Keratinocyte (primary cell): ENCODE results near the gene TMEFF2.

Source experiments
- CTCF ChIP-seq, 3 experiments: IDR thresholded peaks in 1 of 3; conservative IDR thresholded peaks in 1 of 3; optimal IDR thresholded peaks in 1 of 3; 2 replicates in 2 of 3; 3 replicates in 1 of 3; pipeline versions ENCODE3 to v1.5.1; 2011; ENCODE audit warnings: low read length in 3 of 3, mild to moderate bottlenecking in 3 of 3, moderate library complexity in 2 of 3, control low read depth in 1 of 3, inconsistent platforms in 1 of 3; ENCODE audit not compliant: insufficient read depth in 2 of 3; ENCODE audit errors: extremely low read depth in 1 of 3
- EZH2 ChIP-seq: IDR thresholded peaks from one replicate; pipeline ENCODE4 v1.6.1; 2012; ENCODE audit warnings: inconsistent platforms, mild to moderate bottlenecking, low read length, moderate library complexity

DNA sequence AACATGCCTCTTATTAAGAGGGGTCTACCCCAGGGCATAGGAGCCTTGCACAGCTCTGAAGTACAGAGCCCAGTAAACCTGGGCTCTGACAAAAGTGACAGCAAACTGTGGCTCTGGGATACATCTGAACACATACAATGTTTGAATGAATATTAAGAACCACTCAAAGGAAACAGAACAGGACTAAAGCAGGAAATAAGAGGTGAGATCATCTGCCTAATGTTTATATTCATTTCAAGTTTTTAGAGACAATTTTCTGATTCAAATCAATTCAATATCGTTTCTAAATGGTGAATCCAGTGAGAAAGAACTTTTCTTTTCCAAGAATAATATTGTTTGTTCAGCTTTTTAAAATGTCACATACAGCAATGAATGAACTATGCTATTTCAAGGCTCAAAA is 211.1 kb downstream of the TMEFF2 start:
- TF ChIP-seq EZH2 (no peak), CTCF (optimal IDR thresholded peaks at IDR 0.05 in 1 of 3, IDR thresholded peaks at IDR 0.05 in 1 of 3, conservative IDR thresholded peaks at IDR 0.05 in 1 of 3; ENCODE audit: extremely low read depth in 1 of 3, insufficient read depth in 2 of 3, low read length in 3 of 3) (no peak)
